ENCODE measurements around the gene ERCC5. TPM values are rescaled to one million over a fixed set of nuclear protein-coding genes. Genes with fewer than 3 reads are reported as not detected.

The ERCC5 gene
- polyA plus RNA-seq, 4 donors: 67.8 to 94.6 (median 79.6) TPM

DNA sequence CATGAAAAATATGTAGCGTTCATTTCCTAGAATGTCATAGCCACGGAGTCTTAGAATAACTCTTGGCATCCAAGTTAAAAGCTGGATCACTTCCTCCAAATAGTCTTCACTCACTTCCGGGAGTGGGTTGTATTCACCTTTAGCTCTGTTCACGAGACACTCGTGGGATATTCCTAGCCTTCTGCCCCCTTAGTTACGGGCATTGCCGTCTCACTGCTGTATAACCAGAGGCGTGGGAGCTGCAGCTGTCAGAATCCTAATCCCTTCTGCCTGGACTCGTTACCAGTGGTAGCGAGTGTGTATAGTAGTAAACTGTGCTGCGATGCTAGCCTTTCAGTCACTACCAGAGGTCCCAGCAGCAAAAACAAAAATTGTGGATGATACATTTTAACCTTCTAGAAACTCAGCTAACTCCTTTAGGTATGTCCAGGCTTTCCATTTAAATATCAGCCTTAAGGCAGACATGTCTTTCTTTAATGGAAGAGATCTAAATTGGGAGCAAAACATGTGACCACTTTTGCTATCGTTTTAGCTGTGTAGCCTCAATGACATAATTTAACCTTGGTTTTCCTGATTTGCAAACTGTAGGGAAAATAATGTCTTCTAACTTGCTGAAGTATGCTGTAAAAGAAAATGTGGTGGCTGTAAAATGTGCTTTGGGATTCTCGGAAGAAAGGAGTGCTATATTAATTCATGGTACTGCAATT, 34.1 kb downstream of the ERCC5 start:
- no peak for DNase-seq (ENCODE audit: low read depth in 4 of 4, low spot score in 2 of 4)

DNA sequence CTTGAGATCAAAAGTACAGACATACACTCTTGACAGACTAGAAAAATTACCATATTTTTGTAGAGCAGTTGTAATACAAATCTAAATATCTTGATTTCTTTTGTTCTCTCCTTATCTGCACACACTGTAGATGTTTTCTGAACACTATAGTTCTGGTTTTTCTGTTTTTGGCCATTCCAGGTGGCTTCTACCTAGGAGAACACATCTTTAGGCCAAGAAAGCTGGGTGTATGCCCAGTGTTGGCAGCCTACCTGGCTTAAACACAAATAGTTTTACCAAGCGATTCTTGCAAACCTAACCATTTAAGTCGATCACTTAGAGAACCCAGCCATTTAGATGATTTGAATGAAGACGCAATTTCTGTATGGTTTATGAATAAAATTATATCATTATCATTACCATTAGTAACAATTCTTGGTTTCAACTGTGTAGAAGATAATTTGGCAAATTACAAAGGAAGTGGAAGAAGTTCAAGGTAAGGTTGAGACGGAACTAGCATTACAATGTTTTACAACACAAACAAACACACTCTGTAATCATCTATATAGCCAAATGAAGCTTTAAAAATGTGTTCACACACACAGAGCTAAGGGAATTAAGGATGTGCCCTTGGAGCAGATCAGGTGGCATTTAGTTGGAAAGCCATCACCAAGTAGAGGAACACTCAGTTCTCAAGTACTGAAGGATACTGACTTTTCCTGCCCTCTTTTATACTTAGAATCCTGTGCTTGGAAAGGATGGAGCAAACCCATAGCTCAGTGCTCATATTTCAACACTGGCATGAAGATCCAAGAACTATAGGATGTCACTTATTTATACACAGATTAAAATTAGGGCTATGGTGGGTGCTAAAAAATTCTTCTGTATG, 36.2 kb downstream of the ERCC5 start:
- no peak for DNase-seq (ENCODE audit: low read depth in 4 of 4, low spot score in 2 of 4)

DNA sequence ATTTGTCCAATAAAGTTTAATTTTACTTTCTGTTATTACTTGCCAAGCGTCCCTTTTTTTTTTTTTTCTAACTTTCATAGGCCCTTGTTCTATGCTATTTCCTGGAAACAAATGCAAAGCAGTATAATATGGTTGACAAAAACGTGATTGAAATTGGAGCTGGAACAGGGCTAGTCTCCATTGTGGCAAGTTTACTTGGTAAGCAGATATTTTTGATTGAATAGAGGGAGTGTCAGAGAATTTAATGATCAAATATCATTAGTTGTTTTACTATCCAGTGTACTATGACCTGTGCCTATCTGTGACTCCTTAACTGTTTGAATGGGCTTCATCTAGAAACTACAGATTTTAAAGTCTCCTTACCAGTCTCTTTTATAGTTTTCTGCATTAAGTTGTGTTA, 46.7 kb downstream of the ERCC5 start:
- DNase-seq (ENCODE audit: low read depth in 4 of 4, low spot score in 2 of 4): no peak

DNA sequence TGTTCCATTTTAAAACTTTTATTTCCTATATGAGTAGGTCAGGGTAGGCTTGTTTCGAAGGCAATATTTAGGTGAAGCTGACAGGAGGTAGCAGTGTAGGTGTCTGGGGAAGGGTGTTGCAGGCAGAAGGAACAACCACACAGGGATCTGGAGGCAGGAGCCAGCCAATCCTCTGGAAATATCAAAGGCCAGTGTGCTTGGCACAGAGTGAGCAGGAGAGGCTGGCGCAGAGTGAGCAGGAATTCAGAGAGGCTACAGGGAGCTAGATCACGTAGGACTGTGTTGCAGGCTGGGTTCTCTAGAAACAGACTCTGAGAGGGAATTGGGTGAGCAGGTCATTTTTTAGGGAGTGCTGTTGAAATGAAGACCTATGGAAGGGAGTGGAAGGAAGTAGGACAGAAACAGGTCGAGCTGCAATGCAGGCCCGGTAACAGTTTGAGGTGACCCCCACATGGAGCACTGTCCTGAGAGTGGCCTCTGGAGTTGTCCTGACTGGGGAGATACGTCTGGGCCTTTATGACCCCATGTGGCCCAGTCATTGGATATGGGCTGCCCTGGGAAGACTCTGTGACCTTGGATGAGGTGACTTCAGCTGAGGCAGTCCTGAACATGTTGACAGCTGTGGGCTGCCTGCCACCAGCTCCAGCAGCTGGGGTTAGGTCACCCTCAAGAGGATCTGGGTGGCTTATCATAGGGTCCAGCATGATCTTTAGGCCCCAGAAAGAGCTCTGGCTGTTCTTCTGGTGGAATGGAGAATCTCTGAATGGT, 51.7 kb downstream of the ERCC5 start:
- no peak for DNase-seq (ENCODE audit: low read depth in 4 of 4, low spot score in 2 of 4)

DNA sequence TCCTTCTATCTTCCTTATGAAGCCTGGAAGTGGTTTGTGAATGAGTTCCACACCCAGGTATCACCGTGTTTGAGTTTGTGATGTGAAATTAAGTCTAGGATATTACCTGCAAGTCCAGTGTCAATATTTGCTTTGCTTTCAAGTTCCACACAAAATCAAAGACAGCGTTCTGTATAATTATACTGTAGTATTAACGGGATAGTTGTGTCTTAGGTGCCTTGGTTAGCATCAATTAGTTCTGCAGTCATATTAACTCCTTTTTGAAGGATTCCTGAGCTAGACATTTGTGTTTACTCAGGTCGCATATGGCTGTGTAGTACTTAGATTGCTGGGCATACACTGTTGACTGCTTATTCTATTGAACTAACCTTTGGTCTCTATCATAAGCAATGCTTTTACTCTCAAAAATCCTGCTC, 54.4 kb downstream of the ERCC5 start:
- DNase-seq (ENCODE audit: low read depth in 4 of 4, low spot score in 2 of 4): no peak

DNA sequence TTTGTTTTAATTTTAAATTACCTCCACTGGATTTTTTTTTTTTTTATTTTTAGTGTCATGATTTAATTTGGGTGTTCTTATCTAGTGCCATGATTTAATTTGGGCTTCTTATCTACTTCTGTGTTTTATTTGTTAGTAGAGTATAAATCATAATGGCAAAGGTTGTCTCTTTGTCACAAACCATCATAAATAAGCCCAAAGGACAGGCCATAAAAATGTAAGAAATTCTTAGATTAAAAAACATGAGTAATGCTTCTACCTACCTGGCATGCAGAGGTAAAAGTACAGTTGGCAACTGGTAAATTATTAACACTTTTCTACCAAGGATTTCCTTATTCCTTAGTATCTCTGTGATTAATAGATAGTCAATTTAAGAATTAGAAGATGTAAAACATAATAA, 55.2 kb downstream of the ERCC5 start:
- DNase-seq (ENCODE audit: low read depth in 4 of 4, low spot score in 2 of 4): no peak

DNA sequence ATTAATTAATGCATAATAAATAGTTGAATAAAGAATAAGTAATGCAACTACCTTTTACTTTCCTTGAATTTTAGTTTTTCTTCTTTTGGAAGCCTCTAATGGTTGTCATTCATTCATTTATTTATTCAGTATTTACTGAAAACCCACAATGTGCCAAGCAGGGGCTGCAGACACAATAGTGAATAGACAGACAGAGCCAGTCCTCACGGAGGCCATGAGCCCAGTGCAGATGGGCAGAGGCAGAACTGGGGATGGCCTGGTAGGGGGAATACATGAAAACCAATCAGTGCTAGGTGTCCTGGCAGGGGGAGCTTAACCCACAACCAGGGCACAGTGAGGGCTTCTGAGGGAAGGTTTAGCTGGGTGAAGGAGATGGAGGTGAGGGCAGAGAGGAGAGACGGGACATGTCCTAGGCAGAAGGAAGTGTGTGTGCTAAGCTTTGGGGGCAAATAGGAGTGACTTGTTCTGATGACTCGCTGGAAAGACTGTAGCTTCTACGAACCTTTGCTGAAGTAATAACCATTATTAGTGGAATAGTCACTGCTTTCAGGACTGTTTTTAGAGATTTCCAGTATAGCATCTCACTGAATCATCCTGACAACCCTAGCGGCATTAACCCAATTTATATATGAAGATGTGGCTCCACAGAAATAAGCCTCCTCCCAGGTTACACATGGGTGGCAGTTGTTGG, 55.9 kb downstream of the ERCC5 start:
- DNase-seq (ENCODE audit: low read depth in 4 of 4, low spot score in 2 of 4): no peak

DNA sequence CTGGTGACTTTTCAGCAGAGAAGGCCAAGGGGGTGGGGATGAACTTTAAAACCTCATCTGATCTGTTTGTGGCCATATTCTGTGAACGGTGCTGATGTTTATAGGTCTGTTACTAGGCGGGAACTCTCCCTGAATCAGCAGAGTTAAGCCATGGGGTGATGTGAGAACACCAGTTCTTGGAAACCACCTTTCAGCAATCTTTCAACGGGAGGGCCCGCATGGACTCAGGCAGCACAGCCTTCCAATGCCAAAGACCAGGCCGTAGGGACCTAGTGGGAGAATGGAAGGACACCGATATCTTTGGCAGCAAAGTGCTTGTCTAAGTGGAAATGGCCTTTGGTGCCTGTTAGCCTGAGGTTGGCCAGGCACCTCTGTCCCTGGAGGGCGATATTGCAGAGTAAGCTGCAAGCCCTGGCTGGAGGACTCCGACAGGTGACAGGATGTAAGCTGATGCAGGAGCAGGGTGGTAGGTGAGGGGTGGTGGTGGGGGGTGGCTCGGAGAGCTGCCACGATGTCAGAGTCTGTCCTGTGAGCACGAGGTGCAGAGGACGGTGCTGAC, 57.0 kb downstream of the ERCC5 start:
- no peak for DNase-seq (ENCODE audit: low read depth in 4 of 4, low spot score in 2 of 4)

DNA sequence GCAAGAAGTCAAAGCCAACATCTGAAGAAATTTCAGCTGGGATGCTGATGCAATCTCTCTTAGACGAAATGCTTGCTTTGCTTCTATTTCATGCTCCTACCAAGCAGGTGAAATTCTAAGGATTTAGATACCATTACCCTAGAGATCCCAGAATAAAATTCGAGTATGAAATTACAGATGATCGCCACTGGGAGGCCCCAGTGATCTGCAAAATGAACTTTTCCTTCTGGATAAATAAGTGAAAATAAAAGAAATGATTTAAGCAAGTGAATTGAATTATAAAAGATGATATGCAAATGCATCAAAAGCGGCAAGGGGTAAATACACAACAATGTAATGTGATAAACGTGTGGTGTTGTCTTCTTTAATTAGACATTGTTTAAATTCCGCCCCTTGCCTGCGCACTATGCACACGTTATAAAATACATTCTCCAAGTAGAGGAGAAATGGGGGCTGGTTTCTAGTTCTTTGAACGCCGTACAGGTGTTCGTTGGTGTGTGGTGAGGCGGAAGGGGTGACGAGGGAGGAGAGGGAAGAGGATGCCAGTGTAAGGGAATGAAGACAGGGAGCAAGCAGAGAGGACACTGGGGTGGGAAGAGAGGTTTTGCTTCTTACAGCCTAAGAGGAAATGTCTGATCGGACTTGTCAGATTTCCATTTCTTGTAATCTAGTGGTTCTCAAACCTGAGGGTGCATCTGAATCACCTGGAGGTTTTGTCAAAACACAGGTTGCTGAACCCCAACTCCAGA, 58.0 kb downstream of the ERCC5 start:
- DNase-seq (ENCODE audit: low read depth in 4 of 4, low spot score in 2 of 4): no peak

DNA sequence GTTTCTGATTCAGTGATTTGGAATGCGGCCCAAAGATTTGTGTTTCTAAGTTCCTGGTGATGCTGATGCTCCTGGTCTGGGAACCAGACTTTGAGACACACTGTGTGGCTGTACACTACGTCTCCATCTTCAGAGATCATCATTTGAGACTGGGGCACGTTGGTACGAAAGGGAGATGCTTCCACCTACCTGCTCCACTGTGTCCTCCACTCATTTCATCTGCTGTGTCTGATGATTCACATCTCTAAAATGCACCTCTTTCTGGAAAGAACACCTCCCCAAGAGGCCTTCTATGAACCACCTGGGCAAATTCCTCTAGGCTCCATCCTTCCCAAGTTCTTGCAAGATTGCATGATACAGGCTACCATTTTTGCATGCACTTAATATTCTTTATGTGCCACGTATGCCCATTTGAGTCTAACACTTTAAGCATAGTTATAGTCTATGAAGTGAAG, 58.6 kb downstream of the ERCC5 start:
- DNase-seq (ENCODE audit: low read depth in 4 of 4, low spot score in 2 of 4): no peak

DNA sequence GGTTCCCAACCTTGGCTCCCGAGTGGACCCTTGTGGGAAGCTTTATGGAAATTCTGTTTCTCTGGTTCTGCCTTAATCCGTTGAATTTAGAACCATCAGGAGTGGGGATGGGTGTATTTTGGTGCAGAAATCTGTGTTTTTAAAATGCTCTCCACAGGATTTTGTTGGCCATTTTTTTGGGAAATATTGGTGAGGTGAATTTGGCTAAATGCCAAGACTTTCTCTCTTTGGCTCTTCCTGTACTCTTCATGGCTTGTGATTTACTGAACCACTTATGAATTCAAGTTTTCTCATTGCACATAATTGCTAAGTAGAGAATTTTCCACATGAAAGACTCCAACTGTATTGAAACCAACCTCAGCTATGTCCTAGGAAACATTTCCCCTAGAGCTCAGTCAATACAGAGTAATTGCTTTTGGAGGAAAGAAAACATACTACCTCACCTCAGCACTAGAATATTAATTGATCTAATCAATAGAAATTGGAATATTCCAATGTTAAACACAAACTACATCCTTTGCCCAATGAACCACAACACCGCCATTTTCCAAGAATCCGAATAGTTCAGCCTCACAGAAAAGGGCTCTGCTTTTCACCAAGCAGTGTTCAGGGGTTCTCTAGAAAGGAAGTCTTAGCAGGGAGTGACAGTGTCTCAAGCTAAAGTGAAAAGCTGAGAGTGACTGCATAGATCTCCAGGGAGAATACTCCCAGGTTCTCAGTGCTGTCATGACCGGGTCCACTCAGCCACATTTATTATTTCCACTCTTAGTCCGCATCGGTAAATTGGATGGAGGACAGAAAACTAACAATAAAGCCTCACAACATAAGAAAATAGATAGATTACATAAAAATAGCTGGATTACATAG, 60.3 kb downstream of the ERCC5 start:
- no peak for DNase-seq (ENCODE audit: low read depth in 4 of 4, low spot score in 2 of 4)

DNA sequence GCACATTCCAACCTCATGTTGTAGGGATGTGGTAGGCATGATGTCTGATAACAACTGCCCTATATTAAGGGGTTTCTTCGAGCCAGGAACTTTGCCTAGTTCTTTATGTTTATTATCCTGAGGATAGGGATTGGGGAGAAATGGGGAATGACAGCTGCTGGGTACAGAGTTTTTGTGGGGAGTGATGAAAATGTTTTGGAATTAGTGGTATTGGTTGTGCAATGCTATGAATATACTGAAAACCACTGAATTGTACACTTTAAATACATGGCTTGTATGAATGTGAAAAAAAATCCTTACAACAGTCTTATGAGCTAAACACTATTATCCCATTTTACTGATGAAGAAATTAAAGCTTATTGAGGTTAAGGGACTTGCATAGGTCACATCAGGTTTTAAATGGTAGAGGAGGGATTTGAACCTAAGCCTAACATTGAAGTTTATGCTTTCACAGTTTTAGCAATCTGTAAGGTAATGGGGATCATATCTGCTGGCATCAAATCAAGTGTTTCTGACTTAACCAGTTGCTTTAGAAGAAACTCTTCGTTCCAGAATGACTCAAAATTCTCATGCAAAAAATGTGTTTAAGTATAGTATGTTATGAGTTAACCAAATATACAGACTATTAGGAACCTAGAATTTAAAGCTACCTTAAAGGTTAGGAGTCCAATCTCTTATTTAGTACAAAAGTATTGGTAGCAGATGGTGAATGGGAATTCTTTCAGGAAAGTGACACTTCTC, 61.4 kb downstream of the ERCC5 start:
- DNase-seq (ENCODE audit: low read depth in 4 of 4, low spot score in 2 of 4): no peak

DNA sequence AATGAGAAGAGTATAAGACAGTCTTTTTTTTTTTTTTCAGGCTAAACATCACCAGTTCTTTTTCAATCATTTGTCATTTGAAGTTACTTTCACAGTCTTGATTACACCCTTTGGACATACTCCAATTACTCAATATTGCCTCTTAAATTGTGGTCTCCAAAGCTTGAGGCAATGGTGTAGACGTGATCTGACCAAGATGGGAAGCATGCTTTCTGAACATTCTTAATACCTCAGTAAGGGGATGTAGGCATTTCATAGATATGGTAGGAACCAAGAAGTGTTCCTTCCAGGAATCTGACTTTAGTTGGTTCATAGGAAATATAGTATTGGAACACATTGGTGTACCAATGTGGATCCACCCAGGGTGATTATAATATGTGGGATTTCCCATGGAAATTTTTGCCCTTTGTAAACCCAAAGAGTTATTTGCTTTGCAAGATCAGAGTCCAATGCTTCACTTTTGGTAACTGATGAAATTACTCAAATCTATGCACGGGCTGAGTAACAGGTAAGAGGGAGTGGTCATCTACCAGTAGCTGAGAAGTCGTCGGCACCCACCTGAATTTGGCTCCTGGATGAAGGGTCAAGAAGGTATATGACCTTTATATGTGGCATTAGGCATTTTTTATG, 62.2 kb downstream of the ERCC5 start:
- no peak for DNase-seq (ENCODE audit: low read depth in 4 of 4, low spot score in 2 of 4)

DNA sequence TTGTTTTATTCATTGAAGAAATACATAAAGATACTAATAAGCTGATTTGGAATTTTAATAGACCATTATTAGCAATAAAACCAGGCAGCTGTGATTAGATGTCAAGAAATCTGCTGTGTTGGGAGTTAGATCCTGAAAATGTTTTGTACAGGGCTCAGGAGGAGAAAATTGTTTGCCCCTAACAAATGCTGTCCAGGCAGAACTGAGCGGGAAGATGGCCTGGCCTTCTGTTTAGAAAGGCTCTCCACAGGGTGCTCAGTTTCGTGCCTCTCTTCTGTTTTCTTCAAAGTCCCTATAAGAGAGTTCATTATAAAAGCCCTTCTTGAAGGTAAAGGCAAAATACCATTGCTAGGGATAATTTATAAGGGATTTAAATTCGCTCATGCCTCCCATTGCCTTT, 64.1 kb downstream of the ERCC5 start:
- no peak for DNase-seq (ENCODE audit: low read depth in 4 of 4, low spot score in 2 of 4)

DNA sequence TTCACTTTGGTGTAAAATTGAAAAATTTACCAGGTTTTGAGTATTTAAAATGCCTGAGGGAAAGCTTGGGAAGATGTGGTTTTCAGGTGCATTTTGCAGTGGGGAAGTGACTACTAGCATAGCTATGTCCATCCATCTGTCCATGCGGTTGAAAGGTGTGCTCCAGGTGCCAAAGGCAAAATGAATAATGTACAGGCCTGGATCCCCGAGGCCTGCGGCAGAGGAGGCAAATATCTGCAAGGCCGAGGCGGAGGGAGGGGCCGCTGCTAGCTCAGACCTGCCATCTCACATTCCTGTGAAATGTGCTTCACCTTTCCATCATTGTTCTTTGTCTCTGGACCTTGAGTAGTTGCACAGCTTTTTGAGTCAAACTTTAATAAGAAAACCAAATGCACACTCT, 65.5 kb downstream of the ERCC5 start:
- no peak for DNase-seq (ENCODE audit: low read depth in 4 of 4, low spot score in 2 of 4)

DNA sequence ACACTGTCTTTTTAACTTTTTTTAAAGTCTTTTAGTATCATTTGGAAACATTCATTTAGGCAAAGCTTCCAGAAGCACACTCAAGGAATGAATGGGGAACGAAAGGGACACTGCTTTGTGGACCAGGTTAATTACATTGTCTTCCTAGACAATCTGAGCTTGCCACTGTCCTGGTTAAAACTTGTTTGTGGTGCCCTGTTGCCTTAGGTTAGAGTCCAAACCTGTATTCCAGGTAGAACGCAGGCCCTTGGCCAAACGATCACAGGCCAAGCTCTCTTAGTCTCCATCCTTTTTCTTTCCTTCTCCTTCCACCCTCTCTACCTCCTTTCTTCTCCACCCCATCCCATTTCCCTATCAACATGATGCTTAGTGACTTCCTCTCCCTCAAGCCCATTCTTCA, 66.8 kb downstream of the ERCC5 start:
- DNase-seq (ENCODE audit: low read depth in 4 of 4, low spot score in 2 of 4): no peak

DNA sequence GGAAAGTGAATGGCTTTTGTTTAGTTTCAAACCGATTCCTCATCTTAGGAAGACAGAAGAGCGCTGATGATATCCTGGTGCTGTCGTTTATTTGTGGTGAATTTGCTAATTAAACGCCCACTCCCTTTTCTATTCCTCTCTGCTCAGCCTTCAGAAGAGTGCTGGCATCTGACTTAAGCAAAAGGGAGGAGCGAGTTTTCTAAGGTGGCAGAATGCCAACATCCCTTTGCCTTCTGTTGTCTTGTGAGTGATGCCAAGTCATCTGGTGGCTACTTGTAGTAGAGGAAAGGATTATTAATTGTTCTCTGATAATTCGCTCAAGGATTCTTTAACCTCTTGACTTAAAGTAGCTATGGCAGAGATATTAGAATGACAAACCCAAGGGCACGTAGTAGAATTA, 68.1 kb downstream of the ERCC5 start:
- DNase-seq (ENCODE audit: low read depth in 4 of 4, low spot score in 2 of 4): no peak
